GM19240 (cell line): Measurements from ENCODE around the gene KCNJ6.

ENCODE experiments used
- DNase-seq: peaks from one replicate; pipeline ENCODE4 v3.0.0; 2011; ENCODE audit warnings: low spot score; ENCODE audit not compliant: insufficient read length

The KCNJ6 gene

GRCh38 chr21:37821092-37821491 is 95.2 kb downstream of the KCNJ6 start:
- no peak for DNase-seq

GRCh38 chr21:37819372-37819771 is 96.9 kb downstream of the KCNJ6 start:
- no peak for DNase-seq

- DNase-seq: no peak
These were observed 99.0 kb downstream of the KCNJ6 start for GRCh38 chr21:37817242-37817641.

GRCh38 chr21:37815893-37816292 is 100.4 kb downstream of the KCNJ6 start:
- DNase-seq: no peak

GRCh38 chr21:37811711-37812110 is 104.5 kb downstream of the KCNJ6 start:
- DNase-seq: no peak

GRCh38 chr21:37808261-37808660 is 108.0 kb downstream of the KCNJ6 start:
- DNase-seq: no peak

- no peak for DNase-seq
These were observed 111.0 kb downstream of the KCNJ6 start for GRCh38 chr21:37805266-37805665.

- DNase-seq: no peak
These were observed 112.3 kb downstream of the KCNJ6 start for GRCh38 chr21:37804001-37804400.

GRCh38 chr21:37803101-37803651 is 113.1 kb downstream of the KCNJ6 start:
- DNase-seq: no peak

- DNase-seq: no peak
These were observed 115.7 kb downstream of the KCNJ6 start for GRCh38 chr21:37800456-37801061.

- DNase-seq: no peak
These were observed 116.2 kb downstream of the KCNJ6 start for GRCh38 chr21:37800057-37800455.

GRCh38 chr21:37799211-37800056 is 116.8 kb downstream of the KCNJ6 start:
- DNase-seq: no peak

- DNase-seq: no peak
These were observed 118.9 kb downstream of the KCNJ6 start for GRCh38 chr21:37797403-37797802.

- no peak for DNase-seq
These were observed 120.2 kb downstream of the KCNJ6 start for GRCh38 chr21:37796011-37796410.

GRCh38 chr21:37793660-37794059 is 122.6 kb downstream of the KCNJ6 start:
- no peak for DNase-seq

- no peak for DNase-seq
These were observed 124.2 kb downstream of the KCNJ6 start for GRCh38 chr21:37792046-37792445.

GRCh38 chr21:37790905-37791304 is 125.4 kb downstream of the KCNJ6 start:
- no peak for DNase-seq

- DNase-seq: no peak
These were observed 127.8 kb downstream of the KCNJ6 start for GRCh38 chr21:37788503-37788902.

- no peak for DNase-seq
These were observed 128.8 kb downstream of the KCNJ6 start for GRCh38 chr21:37787456-37787855.

GRCh38 chr21:37784591-37785318 is 131.5 kb downstream of the KCNJ6 start:
- no peak for DNase-seq

- DNase-seq: no peak
These were observed 133.2 kb downstream of the KCNJ6 start for GRCh38 chr21:37783016-37783415.
